Caco-2 (cell line): ENCODE measurements around the gene ST6GALNAC3. TPM values are rescaled to one million over a fixed set of nuclear protein-coding genes. Genes with fewer than 3 reads are reported as not detected.
"Not testable (repeated sequence)": the region's sequence is repeated elsewhere in the genome, so short reads cannot be mapped to it uniquely, and the experiment has no call there.

Experiments
- BruUV-seq: library from RNA; stranded (reverse); fragments of 400-500 nt; replicated peaks from 2 replicates; lab custom pipeline; 2021; lab: Mats Ljungman, UMichigan
- CTCF ChIA-PET: fragments of 300-600 bp; sonication (Branson Sonifier 250); formaldehyde crosslinking; loops from one replicate; lab custom pipeline; 2022; ENCODE audit warnings: antibody characterized with exemption; lab: Charles Lee
- POLR2A ChIA-PET: fragments of 300-600 bp; sonication (Branson Sonifier 250); formaldehyde crosslinking; loops from one replicate; lab custom pipeline; 2022; ENCODE audit warnings: antibody characterized with exemption; lab: Charles Lee
- DNase-seq, 2 experiments: peaks; one replicate each; pipeline versions ENCODE4 v3.0.0 to v3.0.0-alpha.2; 2020 to 2022
- H3K27me3 ChIP-seq: replicated peaks from 2 replicates; pipeline ENCODE4 v1.6.0; 2011; ENCODE audit warnings: low read length; ENCODE audit not compliant: control insufficient read depth, insufficient read depth
- H3K36me3 ChIP-seq: 2 replicates; pipeline ENCODE4 v1.5.1; 2011; ENCODE audit warnings: low read length; ENCODE audit not compliant: control insufficient read depth, insufficient read depth
- H3K4me1 ChIP-seq: fragments of 250-450 bp; sonication (Bioruptor Pico); 2 replicates; pipeline ENCODE4 v1.5.1; 2020; ENCODE audit warnings: mild to moderate bottlenecking
- H3K4me3 ChIP-seq: 2 replicates; pipeline ENCODE4 v1.5.1; 2011; ENCODE audit warnings: low read depth, mild to moderate bottlenecking, control low read depth, low read length
- H3K9me3 ChIP-seq: fragments of 250-450 bp; sonication (Bioruptor Pico); 2 replicates; pipeline ENCODE4 v1.5.1; 2020; ENCODE audit warnings: mild to moderate bottlenecking, moderate library complexity
- H3K27ac Mint-ChIP-seq: one replicate; pipeline ENCODE4 v1.8.0; 2022; ENCODE audit warnings: mixed read lengths; ENCODE audit not compliant: unreplicated experiment
- H3K27me3 Mint-ChIP-seq: one replicate; pipeline ENCODE4 v1.8.0; 2022; ENCODE audit warnings: mixed read lengths; ENCODE audit not compliant: insufficient read depth, unreplicated experiment
- H3K36me3 Mint-ChIP-seq: one replicate; pipeline ENCODE4 v1.8.0; 2022; ENCODE audit warnings: mild to moderate bottlenecking, mixed read lengths; ENCODE audit not compliant: insufficient read depth, unreplicated experiment
- H3K4me1 Mint-ChIP-seq: one replicate; pipeline ENCODE4 v1.8.0; 2022; ENCODE audit warnings: low read depth, mixed read lengths; ENCODE audit not compliant: unreplicated experiment
- H3K4me3 Mint-ChIP-seq: one replicate; pipeline ENCODE4 v1.8.0; 2022; ENCODE audit warnings: mild to moderate bottlenecking, moderate library complexity, mixed read lengths; ENCODE audit not compliant: unreplicated experiment
- H3K9me3 Mint-ChIP-seq: one replicate; pipeline ENCODE4 v1.8.0; 2022; ENCODE audit warnings: mixed read lengths; ENCODE audit not compliant: unreplicated experiment
- CTCF ChIP-seq, 2 experiments: fragments of 200-600 bp in 1 of 2; IDR thresholded peaks; 1 replicate in 1 of 2; 2 replicates in 1 of 2; pipeline versions ENCODE4 v1.5.1 to v1.8.0; 2011 to 2022; ENCODE audit warnings: antibody characterized with exemption in 1 of 2, control low read depth in 1 of 2, inconsistent platforms in 1 of 2, low read depth in 1 of 2, low read length in 1 of 2, mild to moderate bottlenecking in 1 of 2, moderate library complexity in 1 of 2; ENCODE audit not compliant: insufficient read depth in 1 of 2, severe bottlenecking in 1 of 2, unreplicated experiment in 1 of 2
- intact Hi-C: fragments of 100-400 bp; cut with micrococcal nuclease; formaldehyde crosslinking; loops from one replicate; pipeline ENCODE4 v1.10.0; 2022; ENCODE audit not compliant: unreplicated experiment
- total RNA-seq: library from RNA; stranded (reverse); gene quantifications from 2 replicates; pipeline ENCODE4 v1.2.3, GENCODE V29; 2022

ST6GALNAC3 gene
- total RNA-seq, 1 experiment from 2014 or later = 16.0 TPM

- peaks cover 15% of the 10 kb centered on the region for H3K4me1 Mint-ChIP-seq
- Histone ChIP-seq H3K27me3 (no peaks in the 10 kb centered on the region), H3K9me3 (no peaks in the 10 kb centered on the region), H3K4me3 (no peak overlapping the region), H3K4me1 (no peaks in the 10 kb centered on the region; the same call in 1 of the 2 replicates), H3K36me3 (no peaks in the 10 kb centered on the region)
- DNase-seq = no peak
- intact Hi-C loops = no loop called here
- H3K4me3 Mint-ChIP-seq = no peak overlapping the region
- no peak for TF ChIP-seq CTCF (IDR thresholded peaks at IDR 0.05; ENCODE audit: insufficient read depth in 1 of 2, low read depth in 1 of 2, low read length in 1 of 2, severe bottlenecking in 1 of 2, unreplicated experiment in 1 of 2)
- H3K27me3 Mint-ChIP-seq = no peaks in the 10 kb centered on the region
- no TSS peak for BruUV-seq
- H3K9me3 Mint-ChIP-seq = no peaks in the 10 kb centered on the region
- CTCF ChIA-PET = no interaction called here
- H3K27ac Mint-ChIP-seq = no peak overlapping the region
- peaks cover 7% of the 10 kb centered on the region for H3K36me3 Mint-ChIP-seq
- POLR2A ChIA-PET = no interaction called here
Measured at GRCh38 chr1:76110666-76111065, 36.1 kb downstream of the ST6GALNAC3 start.

GRCh38 chr1:76112321-76112720, 37.8 kb downstream of the ST6GALNAC3 start:
- POLR2A ChIA-PET = not testable (repeated sequence)

GRCh38 chr1:76113446-76113845, 38.9 kb downstream of the ST6GALNAC3 start:
- peaks cover 9% of the 10 kb centered on the region for H3K4me1 Mint-ChIP-seq
- no peaks in the 10 kb centered on the region for H3K27me3 Mint-ChIP-seq
- CTCF ChIA-PET = no interaction called here
- intact Hi-C loops = no loop called here
- Histone ChIP-seq H3K4me3 (no peak overlapping the region), H3K4me1 (no peaks in the 10 kb centered on the region; the same call in 1 of the 2 replicates), H3K27me3 (no peaks in the 10 kb centered on the region), H3K9me3 (no peaks in the 10 kb centered on the region), H3K36me3 (no peaks in the 10 kb centered on the region)
- no peak for DNase-seq
- H3K9me3 Mint-ChIP-seq = no peaks in the 10 kb centered on the region
- POLR2A ChIA-PET = no interaction called here
- no peak for TF ChIP-seq CTCF (IDR thresholded peaks at IDR 0.05; ENCODE audit: insufficient read depth in 1 of 2, low read depth in 1 of 2, low read length in 1 of 2, severe bottlenecking in 1 of 2, unreplicated experiment in 1 of 2)
- no peak overlapping the region for H3K27ac Mint-ChIP-seq
- H3K36me3 Mint-ChIP-seq = peaks cover 7% of the 10 kb centered on the region
- BruUV-seq = no TSS peak
- no peak overlapping the region for H3K4me3 Mint-ChIP-seq

More at GRCh38 chr1:76112321-76112720, 37.8 kb downstream of the ST6GALNAC3 start:
- H3K27me3 Mint-ChIP-seq, H3K9me3 ChIP-seq, DNase-seq, CTCF ChIA-PET, intact Hi-C loops, H3K4me1 ChIP-seq, H3K27ac Mint-ChIP-seq, H3K36me3 Mint-ChIP-seq, H3K27me3 ChIP-seq, H3K4me3 ChIP-seq, H3K36me3 ChIP-seq, H3K9me3 Mint-ChIP-seq, BruUV-seq, H3K4me3 Mint-ChIP-seq: not testable (repeated sequence)
- H3K4me1 Mint-ChIP-seq = peaks cover 14% of the 10 kb centered on the region

- H3K36me3 ChIP-seq = no peaks in the 10 kb centered on the region
- H3K9me3 ChIP-seq = no peaks in the 10 kb centered on the region
- no peak overlapping the region for H3K4me3 Mint-ChIP-seq
- no TSS peak for BruUV-seq
- H3K4me1 Mint-ChIP-seq = peaks cover 9% of the 10 kb centered on the region
- intact Hi-C loops = no loop called here
- H3K4me1 ChIP-seq = no peaks in the 10 kb centered on the region; the same call in 1 of the 2 replicates
- TF ChIP-seq CTCF (IDR thresholded peaks at IDR 0.05; ENCODE audit: insufficient read depth in 1 of 2, low read depth in 1 of 2, low read length in 1 of 2, severe bottlenecking in 1 of 2, unreplicated experiment in 1 of 2) = no peak
- H3K27me3 Mint-ChIP-seq = no peaks in the 10 kb centered on the region
- DNase-seq = no peak
- no peaks in the 10 kb centered on the region for H3K9me3 Mint-ChIP-seq
- no peak overlapping the region for H3K4me3 ChIP-seq
- H3K36me3 Mint-ChIP-seq = peaks cover 7% of the 10 kb centered on the region
- POLR2A ChIA-PET = no interaction called here
- CTCF ChIA-PET = no interaction called here
- no peak overlapping the region for H3K27ac Mint-ChIP-seq
- no peaks in the 10 kb centered on the region for H3K27me3 ChIP-seq
Measured at GRCh38 chr1:76115171-76115570, 40.6 kb downstream of the ST6GALNAC3 start.
